Progenitor cell of endocrine pancreas (in vitro differentiated cells): ENCODE data around the gene ABHD17A. TPM values are rescaled to one million over a fixed set of nuclear protein-coding genes. Genes with fewer than 3 reads are reported as not detected.

Experiments
- DNase-seq: peaks from one replicate; pipeline ENCODE4 v3.0.0; 2021; ENCODE audit warnings: low spot score; ENCODE audit not compliant: unreplicated experiment
- H3K27ac Mint-ChIP-seq: 2 replicates; pipeline ENCODE4 v1.8.0; 2021; ENCODE audit warnings: mild to moderate bottlenecking, moderate library complexity, mixed read lengths
- H3K27me3 Mint-ChIP-seq: 2 replicates; pipeline ENCODE4 v1.8.0; 2021; ENCODE audit warnings: mixed read lengths
- H3K36me3 Mint-ChIP-seq: 2 replicates; pipeline ENCODE4 v1.8.0; 2022; ENCODE audit warnings: mixed read lengths; ENCODE audit not compliant: insufficient read depth
- H3K4me1 Mint-ChIP-seq: 2 replicates; pipeline ENCODE4 v1.8.0; 2021; ENCODE audit warnings: low read depth, mixed read lengths
- H3K4me3 Mint-ChIP-seq: 2 replicates; pipeline ENCODE4 v1.8.0; 2021; ENCODE audit warnings: low read depth, mild to moderate bottlenecking, moderate library complexity, mixed read lengths
- H3K9me3 Mint-ChIP-seq: 2 replicates; pipeline ENCODE4 v1.8.0; 2021; ENCODE audit warnings: low read depth, mixed read lengths
- total RNA-seq: library from RNA; stranded (reverse); gene quantifications from 2 replicates; pipeline ENCODE4 v1.2.1, GENCODE V29; 2021
- TF ChIP-seq, protein P1 (sequence below): fragments of 200-600 bp; sonication (generic); IDR thresholded peaks from one replicate; pipeline ENCODE4 v1.5.0; 2021; ENCODE audit warnings: antibody characterized with exemption, mild to moderate bottlenecking; ENCODE audit not compliant: unreplicated experiment

ABHD17A gene
- total RNA-seq, 1 donor from 2014 or later, result 48.8 TPM

DNA sequence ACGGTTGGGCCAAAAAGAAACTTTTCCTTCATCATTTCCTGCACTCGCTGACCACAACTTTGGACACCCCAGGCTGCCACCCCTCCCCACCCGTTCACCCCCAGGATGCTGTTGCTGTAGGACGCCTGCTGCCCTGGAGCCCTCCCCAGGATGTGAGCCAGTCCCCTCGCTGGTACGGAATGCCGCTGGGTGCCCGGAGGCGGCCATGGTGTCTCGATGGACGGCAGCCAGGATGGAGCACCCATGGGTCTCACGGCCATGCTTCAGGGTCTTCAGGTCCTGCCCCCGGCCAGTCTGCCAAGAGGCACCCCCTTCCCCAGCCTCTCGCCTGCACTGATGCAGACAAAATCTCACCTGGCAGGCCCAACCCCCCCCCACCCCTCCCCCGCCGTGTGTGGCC, 40.2 kb upstream of the ABHD17A start:
- TF ChIP-seq, protein P1, sequence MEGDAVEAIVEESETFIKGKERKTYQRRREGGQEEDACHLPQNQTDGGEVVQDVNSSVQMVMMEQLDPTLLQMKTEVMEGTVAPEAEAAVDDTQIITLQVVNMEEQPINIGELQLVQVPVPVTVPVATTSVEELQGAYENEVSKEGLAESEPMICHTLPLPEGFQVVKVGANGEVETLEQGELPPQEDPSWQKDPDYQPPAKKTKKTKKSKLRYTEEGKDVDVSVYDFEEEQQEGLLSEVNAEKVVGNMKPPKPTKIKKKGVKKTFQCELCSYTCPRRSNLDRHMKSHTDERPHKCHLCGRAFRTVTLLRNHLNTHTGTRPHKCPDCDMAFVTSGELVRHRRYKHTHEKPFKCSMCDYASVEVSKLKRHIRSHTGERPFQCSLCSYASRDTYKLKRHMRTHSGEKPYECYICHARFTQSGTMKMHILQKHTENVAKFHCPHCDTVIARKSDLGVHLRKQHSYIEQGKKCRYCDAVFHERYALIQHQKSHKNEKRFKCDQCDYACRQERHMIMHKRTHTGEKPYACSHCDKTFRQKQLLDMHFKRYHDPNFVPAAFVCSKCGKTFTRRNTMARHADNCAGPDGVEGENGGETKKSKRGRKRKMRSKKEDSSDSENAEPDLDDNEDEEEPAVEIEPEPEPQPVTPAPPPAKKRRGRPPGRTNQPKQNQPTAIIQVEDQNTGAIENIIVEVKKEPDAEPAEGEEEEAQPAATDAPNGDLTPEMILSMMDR, result no peak
- H3K27ac Mint-ChIP-seq, result no peak overlapping the region
- peaks cover 4% of the 10 kb centered on the region for H3K9me3 Mint-ChIP-seq
- peaks cover 9% of the 10 kb centered on the region for H3K36me3 Mint-ChIP-seq
- H3K4me1 Mint-ChIP-seq, result no peaks in the 10 kb centered on the region
- H3K27me3 Mint-ChIP-seq, result peaks cover 6% of the 10 kb centered on the region
- H3K4me3 Mint-ChIP-seq, result no peak overlapping the region
- DNase-seq, result no peak

DNA sequence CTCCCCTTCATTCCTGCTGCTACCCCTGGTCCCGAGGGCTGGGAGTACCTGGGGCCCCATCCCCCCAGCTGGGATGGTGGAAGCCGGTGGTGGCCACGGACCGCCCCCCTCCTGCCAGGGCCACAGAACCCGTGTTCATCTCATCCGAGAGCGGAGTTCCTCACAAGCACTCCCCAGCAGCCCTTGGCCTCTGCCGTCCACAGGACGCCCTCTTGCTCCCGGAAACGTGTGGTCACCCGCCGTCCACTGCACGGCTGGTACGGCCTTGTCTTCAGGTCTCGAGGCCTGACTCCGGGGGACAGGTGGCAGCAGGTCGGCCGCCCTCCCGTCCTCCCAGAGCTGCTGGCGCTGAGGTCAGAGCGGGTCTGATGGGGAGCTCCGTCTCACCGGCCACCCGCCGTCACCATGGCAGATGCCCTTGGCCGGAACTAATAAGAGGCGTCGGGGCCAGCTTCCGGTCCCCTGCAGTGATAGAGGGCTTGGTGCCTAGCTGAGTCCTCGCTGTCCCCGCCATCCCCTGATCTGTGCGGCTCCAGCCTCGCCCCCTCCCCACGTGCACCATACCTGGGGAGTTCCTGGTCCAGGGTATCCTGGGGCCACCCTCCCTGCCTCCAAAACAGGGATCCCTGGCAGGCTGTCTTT, 39.1 kb upstream of the ABHD17A start:
- H3K27ac Mint-ChIP-seq, result no peak overlapping the region
- peaks cover 4% of the 10 kb centered on the region for H3K9me3 Mint-ChIP-seq
- no peaks in the 10 kb centered on the region for H3K4me1 Mint-ChIP-seq
- H3K27me3 Mint-ChIP-seq, result peaks cover 6% of the 10 kb centered on the region
- no peak for DNase-seq
- H3K4me3 Mint-ChIP-seq, result no peak overlapping the region
- TF ChIP-seq, protein P1, result no peak
- peaks cover 10% of the 10 kb centered on the region for H3K36me3 Mint-ChIP-seq

DNA sequence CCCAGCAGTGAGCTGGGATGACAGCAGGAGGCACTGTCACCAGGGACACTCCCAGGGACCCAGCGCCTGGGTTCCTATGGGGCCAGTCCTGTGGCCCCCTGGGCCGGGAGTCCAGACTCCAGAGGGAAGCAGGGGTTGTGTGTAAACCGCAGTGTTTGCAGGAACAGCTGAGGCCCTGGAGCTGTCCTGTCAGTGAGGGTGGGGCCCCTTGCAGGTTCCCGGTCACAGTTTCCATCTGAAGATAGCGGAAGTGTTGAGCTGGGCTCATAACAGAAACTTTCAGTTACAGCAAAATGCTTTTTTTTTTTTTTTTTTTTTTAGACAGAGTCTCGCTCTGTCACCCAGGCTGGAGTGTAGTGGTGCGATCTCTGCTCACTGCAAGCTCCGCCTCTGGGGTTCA, 38.0 kb upstream of the ABHD17A start:
- DNase-seq, result no peak
- Mint-ChIP-seq H3K9me3 (peaks cover 4% of the 10 kb centered on the region), H3K27me3 (peaks cover 6% of the 10 kb centered on the region), H3K27ac (no peak overlapping the region), H3K36me3 (peaks cover 13% of the 10 kb centered on the region), H3K4me1 (no peaks in the 10 kb centered on the region), H3K4me3 (no peak overlapping the region)
- TF ChIP-seq, protein P1, result no peak

DNA sequence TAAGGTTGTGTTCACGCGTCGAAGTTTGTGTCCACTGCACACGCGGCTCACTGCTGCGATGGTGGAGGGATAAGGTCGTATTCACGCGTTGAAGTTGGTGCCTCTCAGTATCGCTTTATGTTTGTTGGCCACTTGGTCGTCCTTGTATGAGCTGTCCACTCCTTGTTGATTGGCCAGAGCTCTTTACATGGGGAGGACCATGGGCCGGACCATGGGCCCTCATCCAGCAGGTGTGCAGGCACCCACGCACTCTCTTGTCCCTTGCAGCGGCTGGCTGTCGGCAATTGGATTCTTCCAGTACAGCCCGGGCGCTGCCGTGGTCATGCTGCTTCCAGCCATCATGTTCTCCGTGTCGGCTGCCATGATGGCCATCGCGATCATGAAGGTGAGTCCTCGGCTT, 37.5 kb upstream of the ABHD17A start:
- Mint-ChIP-seq H3K27me3 (peaks cover 3% of the 10 kb centered on the region), H3K4me3 (no peak overlapping the region), H3K9me3 (peaks cover 3% of the 10 kb centered on the region), H3K27ac (no peak overlapping the region), H3K36me3 (peaks cover 11% of the 10 kb centered on the region), H3K4me1 (no peaks in the 10 kb centered on the region)
- no peak for DNase-seq
- TF ChIP-seq, protein P1, result no peak

DNA sequence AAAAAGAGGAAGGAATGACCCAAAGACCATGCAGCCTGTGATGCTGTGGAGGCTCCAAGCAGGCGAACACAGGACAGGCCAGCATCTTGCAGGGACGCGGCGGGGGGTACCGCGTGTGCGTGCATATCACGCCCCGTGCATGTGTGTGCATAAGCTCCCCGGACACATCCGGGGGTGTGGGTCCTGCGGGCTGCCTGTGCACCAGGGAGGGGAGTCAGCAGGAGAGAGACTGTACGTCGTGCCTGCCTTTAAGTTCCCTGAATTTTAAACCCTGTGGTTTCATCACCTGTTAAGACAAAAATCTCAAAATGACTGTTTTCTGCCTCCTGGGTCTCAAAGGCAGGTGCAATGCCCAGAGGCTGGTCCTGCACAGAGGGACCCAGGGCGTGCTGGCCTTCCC, 36.5 kb upstream of the ABHD17A start:
- H3K27ac Mint-ChIP-seq, result no peak overlapping the region
- H3K4me1 Mint-ChIP-seq, result no peaks in the 10 kb centered on the region
- TF ChIP-seq, protein P1, result no peak
- H3K36me3 Mint-ChIP-seq, result peaks cover 10% of the 10 kb centered on the region
- H3K4me3 Mint-ChIP-seq, result no peak overlapping the region
- no peaks in the 10 kb centered on the region for H3K9me3 Mint-ChIP-seq
- no peaks in the 10 kb centered on the region for H3K27me3 Mint-ChIP-seq
- DNase-seq, result no peak
